Astrocyte of the hippocampus (primary cell): ENCODE data around the gene RALGPS2.
A peak's percentile ranks its signal among the peaks of the same experiment; 100 is the strongest.
"Not testable (repeated sequence)": the region's sequence is repeated elsewhere in the genome, so short reads cannot be mapped to it uniquely, and the experiment has no call there.

Source experiments
- DNase-seq: peaks from one replicate; pipeline ENCODE4 v3.0.0; 2011; ENCODE audit warnings: low read depth, low spot score

The RALGPS2 gene

GRCh38 chr1:178781533-178782330 is 56.7 kb downstream of the RALGPS2 start:
- DNase-seq: no peak

DNA sequence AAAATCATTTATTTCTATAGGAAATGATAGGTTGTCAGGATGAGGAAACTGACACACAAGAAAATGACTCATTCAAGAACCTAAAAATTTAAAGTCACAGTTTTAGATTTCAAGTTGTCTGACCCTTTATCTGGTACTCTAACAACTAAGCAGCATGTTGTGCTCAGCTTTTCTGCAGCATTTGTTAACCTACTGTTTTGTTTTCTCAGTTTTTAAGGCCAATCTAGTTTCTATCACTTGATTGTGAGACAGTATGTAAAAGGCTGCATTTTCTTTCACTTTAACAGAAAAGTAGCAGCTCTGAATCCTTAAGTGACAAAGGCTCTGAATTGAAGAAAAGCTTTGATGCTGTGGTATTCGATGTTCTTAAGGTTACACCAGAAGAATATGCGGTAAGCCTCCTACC is 59.1 kb downstream of the RALGPS2 start:
- DNase-seq: no peak

GRCh38 chr1:178792394-178792793 is 67.3 kb downstream of the RALGPS2 start:
- DNase-seq: no peak

DNA sequence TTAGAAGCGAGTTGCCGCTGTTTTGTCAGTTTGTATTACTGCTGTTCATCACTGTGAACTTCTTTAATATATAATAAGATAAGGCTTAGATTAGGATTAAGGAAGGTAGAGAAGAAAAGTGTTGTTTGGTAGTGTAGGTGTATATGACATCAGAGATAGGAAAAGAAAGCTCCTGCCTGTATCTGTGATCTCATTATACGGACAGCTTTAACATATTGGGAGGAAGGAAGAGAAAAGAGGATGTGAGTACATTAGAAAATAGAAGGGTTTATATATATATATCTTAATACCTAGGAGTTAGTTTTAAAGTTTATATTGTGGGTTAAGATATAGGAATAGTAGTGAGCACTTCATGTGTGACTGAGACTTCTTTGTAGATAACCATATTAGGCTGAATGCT is 71.0 kb downstream of the RALGPS2 start:
- DNase-seq: no peak

GRCh38 chr1:178797590-178797989 is 72.5 kb downstream of the RALGPS2 start:
- DNase-seq: no peak

- DNase-seq: no peak
Observed at GRCh38 chr1:178798232-178798861, 73.3 kb downstream of the RALGPS2 start.

DNA sequence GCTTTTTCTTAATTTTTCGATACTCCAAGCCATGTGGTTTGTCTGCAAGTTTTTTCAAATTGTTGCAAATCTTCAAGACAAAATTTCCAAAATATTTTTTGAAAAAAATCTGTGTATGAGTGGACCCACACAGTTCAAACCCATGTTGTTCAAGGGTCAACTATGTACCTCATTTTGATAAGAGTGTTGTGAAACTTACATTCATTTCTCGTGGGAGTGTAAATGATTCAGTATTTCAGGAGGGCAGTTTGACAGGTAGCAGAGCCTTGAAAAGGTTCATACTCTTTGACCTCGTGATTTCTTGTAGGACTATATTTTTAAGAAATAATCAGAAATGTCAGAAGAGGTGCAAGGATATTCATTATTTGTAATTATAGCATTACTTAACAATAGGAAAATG is 77.8 kb downstream of the RALGPS2 start:
- no peak for DNase-seq

DNA sequence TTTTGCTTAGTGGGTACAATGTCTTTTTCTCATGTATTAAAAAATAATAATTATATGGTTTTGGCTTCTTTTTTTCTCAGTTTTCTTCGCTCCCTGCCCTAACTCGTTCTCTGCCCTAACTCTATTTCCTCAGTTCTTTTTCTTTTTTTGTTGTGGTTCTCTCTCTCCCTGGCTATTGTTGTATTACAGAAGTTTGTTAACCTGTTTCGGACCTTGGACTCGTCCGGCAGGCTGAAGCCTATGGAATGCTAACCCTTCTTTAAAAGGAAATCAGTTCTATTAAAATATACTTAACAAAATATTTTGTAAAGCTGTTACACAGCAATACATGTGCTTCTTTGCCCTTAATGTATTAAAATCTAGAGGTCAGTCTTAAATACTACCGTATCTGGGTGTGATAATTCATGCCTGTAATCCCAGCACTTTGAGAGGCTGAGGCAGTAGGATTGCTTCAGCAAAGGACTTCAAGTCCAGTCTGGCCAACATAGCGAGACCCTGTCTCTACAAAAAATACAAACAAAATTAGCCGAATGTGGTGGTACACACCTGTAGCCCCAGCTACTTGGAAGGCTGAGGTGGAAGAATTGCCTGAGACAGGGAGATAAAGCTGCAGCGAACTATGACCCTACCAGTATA is 81.7 kb downstream of the RALGPS2 start:
- DNase-seq: no peak

DNA sequence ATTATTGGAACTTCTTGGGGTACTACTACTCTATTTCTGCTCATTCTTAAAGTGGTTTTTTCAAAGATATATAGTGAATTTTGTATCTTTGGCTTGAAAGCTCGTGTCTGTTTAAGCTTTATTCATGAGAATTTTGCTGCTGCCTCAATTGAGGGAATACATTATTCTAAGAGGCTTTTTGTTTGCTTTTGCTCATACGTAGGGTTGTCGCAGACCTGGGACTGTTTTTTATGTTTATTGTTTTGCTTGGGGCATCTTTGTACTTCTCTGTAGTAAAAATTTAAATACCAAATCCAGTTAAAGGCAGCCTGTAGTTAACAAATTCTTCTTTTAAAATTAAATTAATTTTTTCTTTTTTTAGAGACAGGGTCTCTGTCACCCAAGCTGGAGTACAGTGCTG is 83.5 kb downstream of the RALGPS2 start:
- no peak for DNase-seq

DNA sequence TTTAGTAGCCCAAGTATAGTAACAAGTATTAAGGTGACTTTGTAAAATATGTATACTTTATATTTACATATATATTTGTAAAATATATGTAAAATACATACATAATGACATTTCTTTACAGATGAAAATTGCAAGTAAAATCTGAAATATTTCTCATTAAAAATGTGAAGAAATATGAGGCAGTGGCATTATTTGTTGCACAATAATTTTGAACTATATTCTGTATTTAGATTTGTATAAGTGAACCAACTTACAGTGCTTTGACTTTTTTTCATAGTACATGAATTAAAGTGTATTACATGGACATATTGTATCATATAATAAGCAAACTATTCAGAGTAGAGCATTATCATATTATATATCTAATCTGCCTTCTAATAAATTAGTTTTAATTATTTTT is 85.5 kb downstream of the RALGPS2 start:
- no peak for DNase-seq

- peak; percentile 47 for DNase-seq
Observed at GRCh38 chr1:178818416-178818815, 93.4 kb downstream of the RALGPS2 start.

DNA sequence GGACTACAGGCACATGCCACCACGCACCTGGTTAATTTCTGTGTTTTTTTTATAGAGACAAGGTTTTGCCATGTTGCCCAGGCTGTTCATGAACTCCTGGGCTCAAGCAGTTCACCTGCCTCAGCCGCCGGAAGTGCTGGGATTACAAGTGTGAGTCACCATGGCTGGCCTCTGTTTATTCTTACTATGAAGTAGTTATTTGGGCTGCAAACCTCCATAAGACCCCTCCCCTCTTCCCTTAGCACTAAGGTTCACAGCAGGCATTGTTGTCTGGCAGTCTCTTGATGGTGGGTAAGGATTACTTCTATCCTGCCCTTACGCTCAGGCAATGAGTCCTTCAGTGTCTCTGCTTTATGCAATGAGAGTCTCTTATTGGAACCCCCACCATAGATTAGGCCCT is 94.1 kb downstream of the RALGPS2 start:
- DNase-seq: peak; percentile 2

- no peak for DNase-seq
Observed at GRCh38 chr1:178821134-178821866, 96.3 kb downstream of the RALGPS2 start.

DNA sequence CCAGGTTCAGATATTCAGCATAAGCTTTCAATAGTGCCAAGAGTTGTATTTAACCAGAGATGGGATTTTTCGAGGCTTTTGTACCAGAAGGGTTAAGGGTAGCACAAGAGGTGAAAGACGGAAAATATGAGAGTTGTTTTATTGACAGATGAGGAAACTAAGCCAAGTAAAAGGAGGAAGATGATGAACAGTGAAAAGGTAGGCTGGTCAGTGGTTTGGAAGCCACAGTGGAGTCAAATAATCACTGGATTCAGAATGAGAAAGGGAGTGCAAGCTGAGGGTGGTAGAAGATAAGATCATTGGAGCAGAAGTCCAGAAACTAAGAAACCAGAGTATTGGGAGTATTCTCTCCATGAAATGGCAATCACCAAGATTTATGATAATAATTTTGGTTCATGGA is 100.1 kb downstream of the RALGPS2 start:
- no peak for DNase-seq

DNA sequence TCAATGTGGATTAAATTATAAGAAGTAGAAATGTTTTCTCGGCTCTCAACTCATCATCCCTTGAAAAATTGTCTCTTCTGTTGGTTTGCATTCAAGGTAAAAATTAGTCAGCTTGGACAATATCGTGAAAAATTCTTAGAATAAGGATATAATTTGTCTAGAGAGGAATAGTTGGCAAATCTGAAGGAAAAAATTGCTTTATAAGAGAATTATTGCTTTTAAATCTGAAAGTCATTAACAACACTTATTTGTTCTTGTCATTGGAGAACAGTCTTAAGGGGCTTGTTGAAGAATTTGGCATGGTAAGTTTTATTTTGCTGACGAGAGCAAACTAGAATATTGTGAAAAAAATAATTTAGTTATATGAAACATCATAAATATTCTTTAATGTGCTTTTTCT is 119.4 kb downstream of the RALGPS2 start:
- DNase-seq: no peak

DNA sequence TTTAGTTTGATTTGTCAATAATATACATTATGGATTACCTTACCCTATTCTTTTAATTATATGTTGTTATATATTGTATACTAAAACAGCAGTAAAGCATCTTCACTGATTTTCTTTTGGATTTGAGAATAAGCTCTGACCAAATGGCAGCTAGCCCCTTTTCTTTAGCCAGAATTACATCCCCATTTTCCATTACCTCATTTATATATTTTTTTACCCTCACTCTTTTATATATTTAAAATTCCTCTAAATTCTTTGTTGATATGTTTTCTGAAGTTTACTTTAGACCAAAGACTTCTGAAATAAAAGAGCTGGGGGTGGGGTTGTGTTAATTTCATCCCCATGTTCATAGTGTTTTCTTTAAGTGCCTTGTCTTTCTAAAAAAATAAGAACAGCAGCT is 121.3 kb downstream of the RALGPS2 start:
- no peak for DNase-seq

DNA sequence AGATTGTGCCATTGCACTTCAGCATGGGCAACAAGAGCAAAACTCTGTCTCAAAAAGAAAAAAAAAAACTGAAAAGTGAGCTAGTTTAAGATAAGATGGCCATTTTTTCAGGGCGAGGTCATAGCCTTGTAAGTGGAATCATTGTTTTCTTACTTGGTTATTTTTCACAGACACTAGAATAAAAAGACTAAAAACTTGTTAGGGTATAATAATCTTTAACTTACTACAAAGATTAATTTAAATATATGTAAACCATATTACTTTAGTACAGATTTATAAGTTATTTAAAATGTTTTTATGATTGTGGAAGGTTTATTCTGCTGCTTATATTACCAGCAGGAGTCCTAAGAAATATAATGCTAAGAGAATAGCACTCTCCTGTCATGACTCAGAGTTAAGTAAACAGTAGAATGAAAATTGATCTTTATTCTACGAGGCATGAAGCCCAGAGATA is 122.4 kb downstream of the RALGPS2 start:
- peak; percentile 62 for DNase-seq

GRCh38 chr1:178847919-178848318 is 122.9 kb downstream of the RALGPS2 start:
- not testable (repeated sequence) for DNase-seq

DNA sequence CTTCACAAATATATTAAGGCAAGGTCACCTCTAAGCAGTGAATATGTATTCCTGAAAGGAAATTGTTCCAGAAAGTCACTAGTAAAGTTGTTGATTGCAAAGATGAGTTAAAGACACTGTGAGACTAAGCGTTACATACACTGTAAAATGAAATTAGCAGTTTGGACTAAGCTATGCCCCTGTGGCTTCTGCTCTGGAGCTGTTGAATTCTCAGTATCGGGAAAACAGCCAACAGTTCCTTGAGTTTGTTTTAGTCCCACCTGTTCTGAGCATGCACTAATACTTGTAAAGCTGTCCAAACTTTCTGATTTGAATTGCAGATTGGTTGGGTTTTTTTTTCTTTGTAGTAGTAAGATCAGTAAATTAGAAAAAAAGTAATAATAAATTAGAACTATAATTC is 124.9 kb downstream of the RALGPS2 start:
- peak; percentile 49 for DNase-seq

DNA sequence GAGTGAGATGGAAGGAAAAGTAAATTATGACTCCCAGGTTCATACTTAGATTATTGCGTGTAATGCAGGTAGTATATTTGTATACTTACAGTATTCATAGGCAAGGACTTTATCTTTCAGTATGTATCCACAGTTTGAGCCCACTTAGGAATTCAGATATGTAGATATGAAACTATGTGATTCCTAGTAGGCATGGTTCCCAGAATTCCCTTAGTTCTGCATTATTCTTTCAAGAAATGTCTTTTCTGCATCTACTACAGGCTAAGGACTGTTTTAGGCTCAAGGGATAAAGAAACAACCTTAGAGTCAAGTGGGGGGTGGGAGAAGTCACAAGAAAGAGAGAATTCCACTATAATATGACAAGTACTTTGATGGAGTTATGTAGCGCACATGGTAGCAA is 132.1 kb downstream of the RALGPS2 start:
- DNase-seq: no peak

DNA sequence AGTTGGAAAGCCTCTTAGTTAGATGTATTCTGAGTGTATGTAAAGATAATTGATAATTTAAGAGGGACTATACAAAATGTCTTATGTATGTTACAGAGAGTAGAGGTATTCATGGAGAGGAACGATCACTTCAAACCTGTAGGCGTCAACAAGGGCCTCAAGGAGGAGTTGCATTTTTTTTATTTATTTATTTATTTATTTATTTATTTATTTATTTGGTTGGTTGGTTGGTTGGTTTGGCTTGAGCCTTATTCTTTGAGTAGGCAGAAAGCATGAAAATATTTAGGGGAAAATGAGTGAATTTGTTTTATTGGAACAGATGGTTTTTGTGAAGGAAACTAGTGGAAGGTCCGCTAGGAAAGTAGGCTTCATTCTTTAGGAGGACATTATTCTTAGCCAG is 137.4 kb downstream of the RALGPS2 start:
- no peak for DNase-seq

DNA sequence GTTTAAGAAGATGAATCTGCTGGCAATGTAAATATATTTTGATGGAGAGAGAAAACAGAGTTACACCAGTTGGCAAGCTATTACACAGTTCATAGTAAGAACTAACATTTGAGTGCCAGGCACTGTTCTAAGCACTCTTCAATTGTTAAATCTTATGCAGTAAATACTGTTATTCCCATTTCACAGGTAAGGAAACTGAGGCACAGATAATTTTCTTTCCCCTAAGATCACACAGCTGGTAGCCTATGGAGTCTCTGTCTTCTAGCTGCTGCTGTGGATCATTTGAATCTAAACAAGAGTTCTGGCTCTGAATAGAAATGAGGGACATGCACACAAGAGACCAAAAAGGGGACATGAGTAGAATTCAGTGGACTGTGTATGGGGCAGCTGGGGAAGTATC is 137.8 kb downstream of the RALGPS2 start:
- no peak for DNase-seq
